Measurements from ENCODE around the gene NOVA2. TPM values are rescaled to one million over a fixed set of nuclear protein-coding genes. Genes with fewer than 3 reads are reported as not detected.

NOVA2 gene
- total and polyA plus RNA-seq, 2 donors from 2014 or later, result 0.95 to 8.5 TPM

DNA sequence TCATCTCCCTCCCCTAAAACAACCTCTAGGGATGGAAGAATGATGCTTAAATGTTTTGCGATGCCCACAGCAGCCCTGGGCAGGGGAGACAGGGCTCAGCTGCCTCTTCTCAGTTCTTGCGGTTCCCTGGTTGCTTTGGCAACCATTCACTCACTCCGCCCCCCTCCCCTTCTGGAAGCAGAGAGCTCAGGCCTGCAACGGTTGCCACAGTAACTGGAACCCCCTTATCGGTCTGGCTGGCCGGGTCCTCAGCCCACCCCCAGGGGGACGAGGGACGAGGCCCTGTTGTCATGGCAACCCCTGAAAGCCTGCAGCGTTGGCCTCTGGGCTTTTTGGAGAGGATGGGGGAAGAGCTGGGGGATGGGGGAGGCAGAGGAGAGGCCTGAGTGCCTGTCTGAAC lies 19.5 kb downstream of the NOVA2 start:
- Histone ChIP-seq H3K4me3 (ENCODE audit: low read length in 3 of 3) (no peak overlapping the region), H3K27ac (ENCODE audit: low read depth in 2 of 2, low read length in 2 of 2) (peak overlapping the region in 1 of 2 donors; percentile 28), H3K4me1 (ENCODE audit: control insufficient read depth in 2 of 3, insufficient read depth in 2 of 3, low read depth in 1 of 3, low read length in 3 of 3) (peaks cover 0 to 16% (median 0%) of the 10 kb centered on the region in 3 donors), H3K36me3 (ENCODE audit: control insufficient read depth in 2 of 3, insufficient read depth in 3 of 3, low read length in 3 of 3) (peaks cover 0 to 3% (median 0%) of the 10 kb centered on the region in 3 donors), H3K9ac (ENCODE audit: low read length in 3 of 3) (no peak overlapping the region), H3K27me3 (ENCODE audit: control insufficient read depth, insufficient read depth, low read length) (peaks cover 3% of the 10 kb centered on the region), H3K9me3 (ENCODE audit: control insufficient read depth in 2 of 3, insufficient read depth in 1 of 3, low read length in 3 of 3) (peaks cover 0 to 4% (median 2%) of the 10 kb centered on the region in 3 donors)
- DNase-seq (peak in 1 of 5 donors; percentile 64), FAIRE-seq (no peak)
- intact Hi-C loops (cut with DNase I), result no loop called here
- TF ChIP-seq, protein P1, sequence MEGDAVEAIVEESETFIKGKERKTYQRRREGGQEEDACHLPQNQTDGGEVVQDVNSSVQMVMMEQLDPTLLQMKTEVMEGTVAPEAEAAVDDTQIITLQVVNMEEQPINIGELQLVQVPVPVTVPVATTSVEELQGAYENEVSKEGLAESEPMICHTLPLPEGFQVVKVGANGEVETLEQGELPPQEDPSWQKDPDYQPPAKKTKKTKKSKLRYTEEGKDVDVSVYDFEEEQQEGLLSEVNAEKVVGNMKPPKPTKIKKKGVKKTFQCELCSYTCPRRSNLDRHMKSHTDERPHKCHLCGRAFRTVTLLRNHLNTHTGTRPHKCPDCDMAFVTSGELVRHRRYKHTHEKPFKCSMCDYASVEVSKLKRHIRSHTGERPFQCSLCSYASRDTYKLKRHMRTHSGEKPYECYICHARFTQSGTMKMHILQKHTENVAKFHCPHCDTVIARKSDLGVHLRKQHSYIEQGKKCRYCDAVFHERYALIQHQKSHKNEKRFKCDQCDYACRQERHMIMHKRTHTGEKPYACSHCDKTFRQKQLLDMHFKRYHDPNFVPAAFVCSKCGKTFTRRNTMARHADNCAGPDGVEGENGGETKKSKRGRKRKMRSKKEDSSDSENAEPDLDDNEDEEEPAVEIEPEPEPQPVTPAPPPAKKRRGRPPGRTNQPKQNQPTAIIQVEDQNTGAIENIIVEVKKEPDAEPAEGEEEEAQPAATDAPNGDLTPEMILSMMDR (IDR thresholded peaks at IDR 0.05; ENCODE audit: borderline replicate concordance, extremely low read depth, insufficient read depth), result no peak

DNA sequence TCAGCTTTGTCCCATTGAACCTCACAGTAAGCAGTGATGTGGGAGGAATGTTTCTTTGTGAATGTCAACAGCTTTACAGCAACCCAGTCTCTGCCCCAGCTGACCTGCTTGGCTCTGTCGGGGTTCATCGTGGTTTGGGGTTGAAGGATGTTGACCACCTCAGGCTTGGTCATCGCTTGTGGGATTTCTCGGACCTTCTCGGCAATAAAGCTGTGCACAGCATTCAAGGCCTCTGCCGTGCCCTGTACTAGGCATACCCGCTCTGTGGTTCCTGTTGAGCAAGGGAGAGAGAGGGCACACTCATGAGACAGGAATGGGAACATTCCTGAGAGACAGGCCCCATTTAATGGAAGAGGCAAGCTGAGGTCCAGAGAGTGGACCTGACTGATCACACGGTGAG lies 20.0 kb downstream of the NOVA2 start:
- H3K9me3 ChIP-seq (ENCODE audit: control insufficient read depth in 2 of 3, insufficient read depth in 1 of 3, low read length in 3 of 3), result peaks cover 0 to 4% (median 2%) of the 10 kb centered on the region in 3 donors
- peaks cover 0 to 3% (median 0%) of the 10 kb centered on the region in 3 donors for H3K36me3 ChIP-seq (ENCODE audit: control insufficient read depth in 2 of 3, insufficient read depth in 3 of 3, low read length in 3 of 3)
- DNase-seq (no peak), FAIRE-seq (no peak)
- intact Hi-C loops (cut with DNase I), result no loop called here
- TF ChIP-seq, protein P1 (IDR thresholded peaks at IDR 0.05; ENCODE audit: borderline replicate concordance, extremely low read depth, insufficient read depth), result no peak
- H3K27ac ChIP-seq (ENCODE audit: low read depth in 2 of 2, low read length in 2 of 2), result peak overlapping the region in 1 of 2 donors; percentile 28
- H3K27me3 ChIP-seq (ENCODE audit: control insufficient read depth, insufficient read depth, low read length), result peaks cover 3% of the 10 kb centered on the region
- no peak overlapping the region for H3K9ac ChIP-seq (ENCODE audit: low read length in 3 of 3)
- no peak overlapping the region for H3K4me3 ChIP-seq (ENCODE audit: low read length in 3 of 3)
- peaks cover 0 to 16% (median 0%) of the 10 kb centered on the region in 3 donors for H3K4me1 ChIP-seq (ENCODE audit: control insufficient read depth in 2 of 3, insufficient read depth in 2 of 3, low read depth in 1 of 3, low read length in 3 of 3)

DNA sequence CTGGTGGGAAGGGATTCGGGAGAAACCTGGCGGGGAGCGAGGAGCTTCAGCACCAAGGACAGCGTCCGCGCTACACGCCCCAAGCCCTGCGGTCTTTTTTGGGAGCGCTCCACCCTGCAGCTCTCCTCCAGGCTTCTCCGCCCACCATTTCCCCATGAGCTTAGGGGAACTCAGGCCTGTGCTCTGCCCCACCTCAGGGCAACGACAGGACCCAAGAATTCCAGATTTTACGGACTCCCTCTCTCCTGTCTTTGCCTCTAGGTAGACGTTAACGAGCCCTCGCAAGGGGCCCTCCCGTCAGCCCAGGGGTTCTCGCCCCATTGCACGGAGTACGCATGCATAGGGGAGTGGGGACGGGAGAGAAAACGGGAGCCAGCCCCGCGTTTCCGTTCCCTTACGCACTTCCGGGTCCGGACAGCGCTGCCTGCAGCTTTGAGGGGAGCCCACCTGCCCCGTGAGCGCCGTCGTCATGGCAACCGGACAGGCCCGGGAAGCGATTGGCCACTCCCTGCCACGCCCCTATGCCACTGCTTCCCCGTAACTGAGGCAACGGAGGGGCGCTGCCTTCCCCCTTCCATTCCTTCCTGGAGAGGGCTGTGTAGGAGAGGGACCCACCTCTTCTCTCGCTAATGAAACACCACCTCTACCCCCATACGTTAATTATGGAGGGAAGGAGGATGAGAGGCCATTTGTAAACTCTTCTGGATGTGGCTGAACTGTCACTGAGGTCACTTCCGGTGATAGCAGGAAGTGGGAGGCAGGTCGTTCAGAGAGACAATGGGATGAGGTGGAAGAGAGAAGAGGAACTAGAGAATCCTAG lies 20.8 kb downstream of the NOVA2 start:
- H3K9ac ChIP-seq (ENCODE audit: low read length in 3 of 3), result no peak overlapping the region
- TF ChIP-seq, protein P1 (IDR thresholded peaks at IDR 0.05; ENCODE audit: borderline replicate concordance, extremely low read depth, insufficient read depth), result no peak
- DNase-seq (peak; percentile 67 to 84 (median 79)), FAIRE-seq (no peak)
- intact Hi-C loops (cut with DNase I), result no loop called here
- no peaks in the 10 kb centered on the region for H3K27me3 ChIP-seq (ENCODE audit: control insufficient read depth, insufficient read depth, low read length)
- no peak overlapping the region for H3K4me3 ChIP-seq (ENCODE audit: low read length in 3 of 3)
- H3K27ac ChIP-seq (ENCODE audit: low read depth in 2 of 2, low read length in 2 of 2), result no peak overlapping the region
- peaks cover 0 to 4% (median 0%) of the 10 kb centered on the region in 3 donors for H3K9me3 ChIP-seq (ENCODE audit: control insufficient read depth in 2 of 3, insufficient read depth in 1 of 3, low read length in 3 of 3)
- H3K4me1 ChIP-seq (ENCODE audit: control insufficient read depth in 2 of 3, insufficient read depth in 2 of 3, low read depth in 1 of 3, low read length in 3 of 3), result peaks cover 0 to 14% (median 0%) of the 10 kb centered on the region in 3 donors
- H3K36me3 ChIP-seq (ENCODE audit: control insufficient read depth in 2 of 3, insufficient read depth in 3 of 3, low read length in 3 of 3), result no peaks in the 10 kb centered on the region
